A549 (cell line): Measurements from ENCODE around the gene CCDC38. TPM values are rescaled to one million over a fixed set of nuclear protein-coding genes. Genes with fewer than 3 reads are reported as not detected.

ENCODE experiments used
- ATAC-seq, 2 experiments: fragments of 200-7000 bp in 1 of 2; fragments of >200 bp in 1 of 2; cut with Nextera tagmentation in 1 of 2; cut with Tn5 transposase in 1 of 2; 3 replicates each; pipeline versions ENCODE4 v1.8.0 to v1.9.1; 2018 to 2020; ENCODE audit warnings: mild to moderate bottlenecking in 1 of 2, moderate library complexity in 1 of 2
- CTCF ChIA-PET: fragments of 300-600 bp; sonication (Branson Sonifier 250); formaldehyde crosslinking; extraction: SDS; loops from one replicate; lab custom pipeline; 2021; ENCODE audit warnings: antibody characterized with exemption, inconsistent platforms; lab: Yijun Ruan, JAX
- POLR2A ChIA-PET: fragments of 350-600 bp; formaldehyde crosslinking; extraction: SDS; loops from one replicate; lab custom pipeline; 2021; ENCODE audit warnings: antibody characterized with exemption, inconsistent platforms; lab: Yijun Ruan, JAX
- DNase-seq, 2 experiments: peaks; one replicate each; pipeline versions ENCODE4 v3.0.0 to v3.0.0-alpha.2; 2011 to 2016; ENCODE audit warnings: low read depth in 1 of 2, low spot score in 1 of 2
- FAIRE-seq: peaks from 2 replicates; lab custom pipeline; 2011; peaks lifted over from hg19 to GRCh38; lab: Jason Lieb, UNC
- H3K27ac ChIP-seq, 2 experiments: fragments of >200 bp; sonication (Bioruptor Twin); formaldehyde crosslinking; 3 replicates each; pipeline ENCODE4 v1.5.1; 2016 to 2017
- H3K4me1 ChIP-seq: fragments of >200 bp; sonication (Bioruptor Twin); formaldehyde crosslinking; 3 replicates; pipeline ENCODE4 v1.6.1; 2016
- H3K4me2 ChIP-seq: fragments of >200 bp; sonication (Bioruptor Twin); formaldehyde crosslinking; 3 replicates; pipeline ENCODE4 v1.6.1; 2016
- H3K4me3 ChIP-seq: fragments of >200 bp; sonication (Bioruptor Twin); formaldehyde crosslinking; 3 replicates; pipeline ENCODE4 v1.5.1; 2016
- H3K9me3 ChIP-seq: fragments of >200 bp; sonication (Bioruptor Twin); formaldehyde crosslinking; 3 replicates; pipeline ENCODE4 v1.6.1; 2016
- CBX8 ChIP-seq: fragments of 200-600 bp; sonication (generic); IDR thresholded peaks from 2 replicates; pipeline ENCODE4 v1.6.1; 2016
- CHD4 ChIP-seq: fragments of 200-600 bp; sonication (generic); IDR thresholded peaks from 2 replicates; pipeline ENCODE4 v1.6.1; 2016; ENCODE audit warnings: antibody characterized with exemption, mild to moderate bottlenecking, borderline replicate concordance
- EP300 ChIP-seq, 2 experiments: fragments of >200 bp; sonication (Bioruptor Twin); formaldehyde crosslinking; IDR thresholded peaks; 2 replicates in 1 of 2; 3 replicates in 1 of 2; pipeline ENCODE4 v1.6.1; 2016 to 2017
- ESRRA ChIP-seq: fragments of 150-350 bp; IDR thresholded peaks from 2 replicates; pipeline ENCODE4 v1.6.1; 2014; ENCODE audit warnings: mild to moderate bottlenecking, low read length, borderline replicate concordance
- FOXS1 ChIP-seq: fragments of 250-450 bp; sonication (Bioruptor Pico); IDR thresholded peaks from 2 replicates; pipeline ENCODE4 v1.5.0; 2020; ENCODE audit warnings: mild to moderate bottlenecking, moderate library complexity
- GATA3 ChIP-seq: IDR thresholded peaks from 2 replicates; pipeline ENCODE4 v1.6.1; 2012; ENCODE audit warnings: borderline replicate concordance
- HDAC2 ChIP-seq: fragments of 200-600 bp; sonication (generic); IDR thresholded peaks from 2 replicates; pipeline ENCODE4 v1.6.1; 2016
- HOXB13 ChIP-seq: fragments of 250-450 bp; sonication (Bioruptor Pico); IDR thresholded peaks from 2 replicates; pipeline ENCODE4 v1.5.0; 2020; ENCODE audit warnings: low read depth, mild to moderate bottlenecking, moderate library complexity
- JUN ChIP-seq, 2 experiments: fragments of >200 bp; sonication (Bioruptor Twin); formaldehyde crosslinking; IDR thresholded peaks; 2 replicates in 1 of 2; 3 replicates in 1 of 2; pipeline ENCODE4 v1.6.1; 2016 to 2017
- JUNB ChIP-seq: fragments of >200 bp; sonication (Bioruptor Twin); formaldehyde crosslinking; IDR thresholded peaks from 2 replicates; pipeline ENCODE4 v1.6.1; 2016
- KDM5A ChIP-seq: fragments of 200-600 bp; sonication (generic); IDR thresholded peaks from 2 replicates; pipeline ENCODE4 v1.6.1; 2016; ENCODE audit warnings: antibody characterized with exemption, mild to moderate bottlenecking
- MAFK ChIP-seq: fragments of 450-650 bp; IDR thresholded peaks from 2 replicates; pipeline ENCODE4 v1.6.1; 2014; ENCODE audit not compliant: partially characterized antibody
- MAZ ChIP-seq: fragments of 150-350 bp; IDR thresholded peaks from 2 replicates; pipeline ENCODE4 v1.6.1; 2014; ENCODE audit warnings: antibody characterized with exemption, low read depth, low read length, borderline replicate concordance
- NPAS2 ChIP-seq: fragments of 250-450 bp; sonication (Bioruptor Pico); IDR thresholded peaks from 2 replicates; pipeline ENCODE4 v1.8.0; 2022; ENCODE audit warnings: mild to moderate bottlenecking, moderate library complexity, borderline replicate concordance
- RAD21 ChIP-seq, 2 experiments: fragments of >200 bp in 1 of 2; sonication (Bioruptor Twin) in 1 of 2; formaldehyde crosslinking in 1 of 2; IDR thresholded peaks in 1 of 2; conservative IDR thresholded peaks in 1 of 2; 2 replicates in 1 of 2; 3 replicates in 1 of 2; pipeline ENCODE4 v1.6.1; 2012 to 2018; ENCODE audit warnings: inconsistent platforms in 1 of 2
- RCOR1 ChIP-seq: fragments of 150-350 bp; IDR thresholded peaks from 2 replicates; pipeline ENCODE4 v1.6.1; 2014; ENCODE audit warnings: antibody characterized with exemption, low read length, low read depth
- RNF2 ChIP-seq: fragments of 200-600 bp; sonication (generic); IDR thresholded peaks from 2 replicates; pipeline ENCODE4 v1.6.1; 2016; ENCODE audit warnings: low read depth, mild to moderate bottlenecking, antibody characterized with exemption, moderate library complexity, borderline replicate concordance
- SMC3 ChIP-seq: fragments of >200 bp; sonication (Bioruptor Twin); formaldehyde crosslinking; IDR thresholded peaks from 3 replicates; pipeline ENCODE4 v1.6.1; 2018; ENCODE audit warnings: inconsistent platforms
- TP53 ChIP-seq: fragments of 250-450 bp; sonication (Bioruptor Pico); IDR thresholded peaks from 2 replicates; pipeline ENCODE4 v1.5.0; 2021; ENCODE audit warnings: mild to moderate bottlenecking, moderate library complexity
- ZFP36 ChIP-seq: fragments of 450-650 bp; IDR thresholded peaks from 2 replicates; pipeline ENCODE4 v1.6.1; 2014; ENCODE audit warnings: borderline replicate concordance; ENCODE audit not compliant: partially characterized antibody
- ZNF302 ChIP-seq: fragments of 250-450 bp; sonication (Bioruptor Pico); IDR thresholded peaks from 2 replicates; pipeline ENCODE4 v1.9.0; 2021; ENCODE audit warnings: inconsistent platforms, mild to moderate bottlenecking, moderate library complexity
- WGBS: methylation state at CpG from one replicate; pipeline ENCODE4 v1.1.6; 2017; ENCODE audit errors: missing lambda C conversion rate; 5-methylcytosine and 5-hydroxymethylcytosine counted together
- polyA plus RNA-seq, 4 experiments: library from polyadenylated mRNA; depleted of rRNA in 3 of 4; stranded (reverse); fragments of >200 nt; fragmentation: RNase III in 1 of 4; extraction: RNeasy Plus Mini Kit Qiagen cat#74134 plus additional on column Dnase treatment in 1 of 4; gene quantifications; 2 replicates in 3 of 4; 3 replicates in 1 of 4; pipeline ENCODE4 v1.2.3, GENCODE V29; 2011 to 2017
- TF ChIP-seq, protein P1 (sequence below): fragments of 250-450 bp; sonication (Bioruptor Pico); IDR thresholded peaks from 2 replicates; pipeline ENCODE4 v1.5.0; 2020; ENCODE audit warnings: low read depth, mild to moderate bottlenecking, moderate library complexity
- TF ChIP-seq, protein P2 (sequence below): IDR thresholded peaks from 2 replicates; pipeline ENCODE4 v1.6.1; 2012; ENCODE audit warnings: low read depth, borderline replicate concordance
- TF ChIP-seq, protein P3 (sequence below): fragments of 450-650 bp; IDR thresholded peaks from 2 replicates; pipeline ENCODE4 v1.6.1; 2014; ENCODE audit warnings: antibody characterized with exemption
- TF ChIP-seq, protein P4 (sequence below): fragments of 250-450 bp; sonication (Bioruptor Pico); IDR thresholded peaks from 2 replicates; pipeline ENCODE4 v1.5.0; 2021; ENCODE audit warnings: mild to moderate bottlenecking, moderate library complexity, borderline replicate concordance
- TF ChIP-seq, protein P5 (sequence below): IDR thresholded peaks from 2 replicates; pipeline ENCODE4 v1.6.1; 2012
- TF ChIP-seq, protein P6 (sequence below): IDR thresholded peaks from 2 replicates; pipeline ENCODE4 v1.6.1; 2012

CCDC38 gene
- polyA plus RNA-seq, 2 of the 4 experiments (the other 2 are of a cell fraction), result 0.18 to 0.41 TPM

DNA sequence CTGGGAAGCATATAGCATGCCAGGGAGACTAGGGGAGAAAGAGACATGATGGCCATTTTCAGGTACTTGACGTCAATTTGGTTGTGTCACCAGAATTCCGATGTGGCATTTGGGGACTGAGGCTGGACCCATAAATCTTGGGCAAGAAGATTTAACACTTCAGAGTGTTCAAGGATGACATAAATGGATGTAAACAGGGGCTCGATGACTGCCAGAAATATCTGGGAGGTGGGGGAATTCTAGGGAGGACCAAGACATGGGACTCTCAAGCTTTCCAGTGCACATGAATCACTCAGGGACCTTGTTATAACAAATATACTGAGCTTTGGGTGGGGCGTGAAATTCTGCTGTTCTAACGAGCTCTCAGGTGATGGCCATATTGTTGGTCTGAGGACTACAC lies 35.9 kb upstream of the CCDC38 start:
- POLR2A ChIA-PET, result no interaction called here
- FAIRE-seq (no peak), ATAC-seq (no peak), DNase-seq (no peak)
- TF ChIP-seq KDM5A (no peak), CBX8 (no peak), ZFP36 (no peak), ESRRA (no peak), TP53 (no peak), FOXS1 (no peak), HDAC2 (no peak), CHD4 (no peak), MAFK (no peak), SMC3 (no peak), RNF2 (no peak), JUN (IDR thresholded peaks at IDR 0.05) (no peak), MAZ (no peak), NPAS2 (CRISPR knock-in tag) (no peak)
- TF ChIP-seq, protein P1, sequence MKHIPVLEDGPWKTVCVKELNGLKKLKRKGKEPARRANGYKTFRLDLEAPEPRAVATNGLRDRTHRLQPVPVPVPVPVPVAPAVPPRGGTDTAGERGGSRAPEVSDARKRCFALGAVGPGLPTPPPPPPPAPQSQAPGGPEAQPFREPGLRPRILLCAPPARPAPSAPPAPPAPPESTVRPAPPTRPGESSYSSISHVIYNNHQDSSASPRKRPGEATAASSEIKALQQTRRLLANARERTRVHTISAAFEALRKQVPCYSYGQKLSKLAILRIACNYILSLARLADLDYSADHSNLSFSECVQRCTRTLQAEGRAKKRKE (CRISPR knock-in tag), result no peak
- TF ChIP-seq, protein P2, sequence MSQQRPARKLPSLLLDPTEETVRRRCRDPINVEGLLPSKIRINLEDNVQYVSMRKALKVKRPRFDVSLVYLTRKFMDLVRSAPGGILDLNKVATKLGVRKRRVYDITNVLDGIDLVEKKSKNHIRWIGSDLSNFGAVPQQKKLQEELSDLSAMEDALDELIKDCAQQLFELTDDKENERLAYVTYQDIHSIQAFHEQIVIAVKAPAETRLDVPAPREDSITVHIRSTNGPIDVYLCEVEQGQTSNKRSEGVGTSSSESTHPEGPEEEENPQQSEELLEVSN, result no peak
- TF ChIP-seq, protein P3, sequence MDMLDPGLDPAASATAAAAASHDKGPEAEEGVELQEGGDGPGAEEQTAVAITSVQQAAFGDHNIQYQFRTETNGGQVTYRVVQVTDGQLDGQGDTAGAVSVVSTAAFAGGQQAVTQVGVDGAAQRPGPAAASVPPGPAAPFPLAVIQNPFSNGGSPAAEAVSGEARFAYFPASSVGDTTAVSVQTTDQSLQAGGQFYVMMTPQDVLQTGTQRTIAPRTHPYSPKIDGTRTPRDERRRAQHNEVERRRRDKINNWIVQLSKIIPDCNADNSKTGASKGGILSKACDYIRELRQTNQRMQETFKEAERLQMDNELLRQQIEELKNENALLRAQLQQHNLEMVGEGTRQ, result no peak
- TF ChIP-seq, protein P4, sequence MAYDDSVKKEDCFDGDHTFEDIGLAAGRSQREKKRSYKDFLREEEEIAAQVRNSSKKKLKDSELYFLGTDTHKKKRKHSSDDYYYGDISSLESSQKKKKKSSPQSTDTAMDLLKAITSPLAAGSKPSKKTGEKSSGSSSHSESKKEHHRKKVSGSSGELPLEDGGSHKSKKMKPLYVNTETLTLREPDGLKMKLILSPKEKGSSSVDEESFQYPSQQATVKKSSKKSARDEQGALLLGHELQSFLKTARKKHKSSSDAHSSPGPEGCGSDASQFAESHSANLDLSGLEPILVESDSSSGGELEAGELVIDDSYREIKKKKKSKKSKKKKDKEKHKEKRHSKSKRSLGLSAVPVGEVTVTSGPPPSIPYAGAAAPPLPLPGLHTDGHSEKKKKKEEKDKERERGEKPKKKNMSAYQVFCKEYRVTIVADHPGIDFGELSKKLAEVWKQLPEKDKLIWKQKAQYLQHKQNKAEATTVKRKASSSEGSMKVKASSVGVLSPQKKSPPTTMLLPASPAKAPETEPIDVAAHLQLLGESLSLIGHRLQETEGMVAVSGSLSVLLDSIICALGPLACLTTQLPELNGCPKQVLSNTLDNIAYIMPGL (CRISPR knock-in tag), result no peak
- no peaks in the 10 kb centered on the region for H3K4me1 ChIP-seq
- H3K9me3 ChIP-seq, result no peaks in the 10 kb centered on the region
- no peak overlapping the region for H3K4me3 ChIP-seq
- CTCF ChIA-PET, result interaction anchor here (1.0 kb wide), 1 partner anchor 38 kb away, joined by 5 read pairs; no protein-coding TSS in a partner anchor
- 70% methylated on average over 5 of the region's 5 CpGs for WGBS
- no peak overlapping the region for H3K27ac ChIP-seq
- H3K4me2 ChIP-seq, result no peak overlapping the region

DNA sequence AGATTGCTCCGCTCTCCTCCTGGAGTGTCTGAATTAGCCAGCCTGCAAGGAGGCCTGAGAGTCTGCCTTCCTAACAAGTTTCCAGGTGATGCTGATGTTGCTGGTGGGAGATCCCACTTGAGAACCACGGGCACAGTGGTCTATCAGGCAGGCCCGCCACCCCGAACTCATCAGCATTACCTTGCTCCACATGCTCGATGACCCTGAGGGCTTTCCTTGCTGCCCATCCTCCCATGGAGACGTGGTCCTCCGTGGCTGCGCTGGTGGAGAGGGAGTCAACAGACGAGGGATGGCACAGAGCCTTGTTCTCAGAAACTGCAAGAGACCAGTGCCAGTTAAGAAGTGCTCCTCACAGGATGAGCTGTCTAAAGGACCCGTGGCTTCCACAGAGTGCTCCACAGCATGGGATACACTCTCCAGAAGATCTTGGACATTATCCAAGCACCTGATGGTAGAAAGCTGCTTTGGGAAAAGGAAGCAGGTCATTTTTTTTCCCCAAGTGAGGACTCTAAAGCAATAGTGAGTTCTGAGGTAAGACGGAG lies 35.4 kb upstream of the CCDC38 start:
- no peak overlapping the region for H3K4me3 ChIP-seq
- ATAC-seq (no peak), DNase-seq (no peak), FAIRE-seq (no peak)
- TF ChIP-seq MAFK (no peak), EP300 (IDR thresholded peaks at IDR 0.05) (no peak)
- no peaks in the 10 kb centered on the region for H3K9me3 ChIP-seq
- H3K4me2 ChIP-seq, result no peak overlapping the region
- ChIA-PET CTCF (interaction anchor here (1.0 kb wide), 1 partner anchor 38 kb away, joined by 5 read pairs; no protein-coding TSS in a partner anchor), POLR2A (no interaction called here)
- 64% methylated on average over 11 of the region's 11 CpGs for WGBS
- no peak overlapping the region for H3K27ac ChIP-seq
- no peaks in the 10 kb centered on the region for H3K4me1 ChIP-seq

DNA sequence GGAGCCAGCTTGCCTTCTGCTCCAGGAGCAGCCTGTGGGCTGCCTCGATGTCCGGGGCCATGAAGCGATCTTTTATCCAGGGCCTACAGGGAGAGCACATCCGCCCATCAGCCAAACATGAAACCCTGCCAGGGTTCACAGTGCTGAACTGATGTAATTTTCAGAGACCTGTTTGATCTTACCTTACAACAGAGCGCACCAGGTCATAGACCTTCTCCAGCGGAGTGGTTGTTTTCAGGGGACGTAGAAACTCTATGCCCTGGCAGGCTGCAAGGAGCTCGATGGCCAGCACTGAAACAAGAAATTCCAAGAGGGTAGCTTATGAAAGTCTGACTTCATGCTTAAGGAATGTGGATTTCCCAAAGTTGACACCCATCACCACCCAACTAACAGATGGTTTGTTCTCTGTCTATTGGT lies 34.0 kb upstream of the CCDC38 start:
- H3K9me3 ChIP-seq, result no peaks in the 10 kb centered on the region
- DNase-seq, result no peak
- ATAC-seq, result no peak
- H3K4me3 ChIP-seq, result no peak overlapping the region
- WGBS, result 82% methylated on average over 8 of the region's 8 CpGs
- ChIA-PET POLR2A (no interaction called here), CTCF (no interaction called here)
- no peaks in the 10 kb centered on the region for H3K4me1 ChIP-seq
- no peak overlapping the region for H3K27ac ChIP-seq
- H3K4me2 ChIP-seq, result no peak overlapping the region
- no peak for FAIRE-seq
- TF ChIP-seq, protein P2, result no peak
- TF ChIP-seq ZFP36 (no peak), JUNB (no peak), RCOR1 (no peak), NPAS2 (CRISPR knock-in tag) (no peak), JUN (IDR thresholded peaks at IDR 0.05) (no peak), GATA3 (no peak), ZNF302 (CRISPR knock-in tag) (no peak), ESRRA (no peak), EP300 (IDR thresholded peaks at IDR 0.05) (no peak), HOXB13 (CRISPR knock-in tag) (no peak), RAD21 (conservative IDR thresholded peaks at IDR 0.05 in 1 of 2, IDR thresholded peaks at IDR 0.05 in 1 of 2) (no peak)
- TF ChIP-seq, protein P5, sequence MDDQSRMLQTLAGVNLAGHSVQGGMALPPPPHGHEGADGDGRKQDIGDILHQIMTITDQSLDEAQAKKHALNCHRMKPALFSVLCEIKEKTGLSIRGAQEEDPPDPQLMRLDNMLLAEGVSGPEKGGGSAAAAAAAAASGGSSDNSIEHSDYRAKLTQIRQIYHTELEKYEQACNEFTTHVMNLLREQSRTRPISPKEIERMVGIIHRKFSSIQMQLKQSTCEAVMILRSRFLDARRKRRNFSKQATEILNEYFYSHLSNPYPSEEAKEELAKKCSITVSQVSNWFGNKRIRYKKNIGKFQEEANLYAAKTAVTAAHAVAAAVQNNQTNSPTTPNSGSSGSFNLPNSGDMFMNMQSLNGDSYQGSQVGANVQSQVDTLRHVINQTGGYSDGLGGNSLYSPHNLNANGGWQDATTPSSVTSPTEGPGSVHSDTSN, result no peak
- TF ChIP-seq, protein P6, sequence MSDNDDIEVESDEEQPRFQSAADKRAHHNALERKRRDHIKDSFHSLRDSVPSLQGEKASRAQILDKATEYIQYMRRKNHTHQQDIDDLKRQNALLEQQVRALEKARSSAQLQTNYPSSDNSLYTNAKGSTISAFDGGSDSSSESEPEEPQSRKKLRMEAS, result no peak
